HEK293 (cell line): ENCODE results near the gene CNPY1.
A peak's percentile ranks its signal among the peaks of the same experiment; 100 is the strongest.

ENCODE experiments used
- KLF16 ChIP-seq: fragments of 450-650 bp; formaldehyde crosslinking; IDR thresholded peaks from 2 replicates; pipeline ENCODE4 v1.5.1; 2017; ENCODE audit warnings: missing biosample characterization, missing genetic modification characterization
- KLF9 ChIP-seq: fragments of 450-650 bp; formaldehyde crosslinking; IDR thresholded peaks from 2 replicates; pipeline ENCODE4 v1.5.1; 2016; ENCODE audit warnings: missing biosample characterization, missing genetic modification characterization, low read depth
- PRDM1 ChIP-seq: fragments of 450-650 bp; formaldehyde crosslinking; IDR thresholded peaks from 2 replicates; pipeline ENCODE4; 2016; ENCODE audit warnings: missing biosample characterization, missing genetic modification characterization
- RBAK ChIP-seq: fragments of 450-650 bp; formaldehyde crosslinking; IDR thresholded peaks from 2 replicates; pipeline ENCODE4 v1.5.1; 2016; ENCODE audit warnings: missing biosample characterization, missing genetic modification characterization
- WT1 ChIP-seq: fragments of 450-650 bp; formaldehyde crosslinking; IDR thresholded peaks from 2 replicates; pipeline ENCODE4 v1.5.1; 2016; ENCODE audit warnings: missing biosample characterization, missing genetic modification characterization
- YY1 ChIP-seq: fragments of 450-650 bp; formaldehyde crosslinking; IDR thresholded peaks from 2 replicates; pipeline ENCODE4 v1.5.1; 2018; ENCODE audit warnings: missing biosample characterization, missing genetic modification characterization
- ZNF169 ChIP-seq: fragments of 450-650 bp; formaldehyde crosslinking; IDR thresholded peaks from 2 replicates; pipeline ENCODE4 v1.5.1; 2016; ENCODE audit warnings: missing biosample characterization, missing genetic modification characterization
- ZNF366 ChIP-seq: fragments of 450-650 bp; formaldehyde crosslinking; conservative IDR thresholded peaks from 2 replicates; pipeline ENCODE4 v1.5.1; 2016; ENCODE audit warnings: missing biosample characterization, missing genetic modification characterization
- ZNF423 ChIP-seq: fragments of 450-650 bp; formaldehyde crosslinking; IDR thresholded peaks from 2 replicates; pipeline ENCODE4 v1.5.1; 2016; ENCODE audit warnings: missing biosample characterization, missing genetic modification characterization
- ZNF514 ChIP-seq: fragments of 450-650 bp; formaldehyde crosslinking; IDR thresholded peaks from 2 replicates; pipeline ENCODE4 v1.5.1; 2016; ENCODE audit warnings: missing biosample characterization, missing genetic modification characterization
- ZNF560 ChIP-seq: fragments of 450-650 bp; formaldehyde crosslinking; IDR thresholded peaks from 2 replicates; pipeline ENCODE4 v1.5.1; 2017; ENCODE audit warnings: missing biosample characterization, missing genetic modification characterization, borderline replicate concordance
- ZNF596 ChIP-seq: fragments of 450-650 bp; IDR thresholded peaks from 2 replicates; pipeline ENCODE4 v1.5.0; 2018; ENCODE audit warnings: missing biosample characterization, mild to moderate bottlenecking, missing genetic modification characterization, moderate library complexity
- ZNF654 ChIP-seq: fragments of 450-650 bp; formaldehyde crosslinking; IDR thresholded peaks from 2 replicates; pipeline ENCODE4 v1.5.1; 2016; ENCODE audit warnings: low read depth, missing biosample characterization, missing genetic modification characterization
- ZNF664 ChIP-seq: fragments of 450-650 bp; formaldehyde crosslinking; IDR thresholded peaks from 2 replicates; pipeline ENCODE4 v1.5.1; 2016; ENCODE audit warnings: missing biosample characterization, missing genetic modification characterization
- ZNF768 ChIP-seq: fragments of 450-650 bp; formaldehyde crosslinking; IDR thresholded peaks from 2 replicates; pipeline ENCODE4 v1.5.1; 2018; ENCODE audit warnings: missing biosample characterization, mild to moderate bottlenecking, missing genetic modification characterization
- TF ChIP-seq, protein P1 (sequence below): fragments of 450-650 bp; formaldehyde crosslinking; IDR thresholded peaks from 2 replicates; pipeline ENCODE4 v1.5.1; 2016; ENCODE audit warnings: missing biosample characterization, missing genetic modification characterization
- TF ChIP-seq, protein P2 (sequence below): fragments of 450-650 bp; formaldehyde crosslinking; IDR thresholded peaks from 2 replicates; pipeline ENCODE4 v1.5.1; 2016; ENCODE audit warnings: missing biosample characterization, missing genetic modification characterization
- TF ChIP-seq, protein P3 (sequence below): fragments of 450-650 bp; formaldehyde crosslinking; IDR thresholded peaks from 2 replicates; pipeline ENCODE4 v1.5.1; 2016; ENCODE audit warnings: missing biosample characterization, missing genetic modification characterization
- TF ChIP-seq, protein P4 (sequence below): fragments of 450-650 bp; formaldehyde crosslinking; IDR thresholded peaks from 2 replicates; pipeline ENCODE4 v1.5.1; 2016; ENCODE audit warnings: missing biosample characterization, missing genetic modification characterization
- TF ChIP-seq, protein P5 (sequence below): fragments of 450-650 bp; formaldehyde crosslinking; IDR thresholded peaks from 2 replicates; pipeline ENCODE4 v1.5.1; 2017; ENCODE audit warnings: missing biosample characterization, missing genetic modification characterization
- TF ChIP-seq, protein P6 (sequence below): fragments of 450-650 bp; formaldehyde crosslinking; IDR thresholded peaks from 2 replicates; pipeline ENCODE4 v1.5.1; 2016; ENCODE audit warnings: missing biosample characterization, missing genetic modification characterization
- TF ChIP-seq, protein P7 (sequence below): fragments of 450-650 bp; formaldehyde crosslinking; IDR thresholded peaks from 2 replicates; pipeline ENCODE4 v1.5.1; 2016; ENCODE audit warnings: missing biosample characterization, missing genetic modification characterization, borderline replicate concordance
- TF ChIP-seq, protein P8 (sequence below): fragments of 450-650 bp; formaldehyde crosslinking; IDR thresholded peaks from 2 replicates; pipeline ENCODE4 v1.5.1; 2017; ENCODE audit warnings: missing biosample characterization, mild to moderate bottlenecking, missing genetic modification characterization, moderate library complexity

CNPY1 gene

DNA sequence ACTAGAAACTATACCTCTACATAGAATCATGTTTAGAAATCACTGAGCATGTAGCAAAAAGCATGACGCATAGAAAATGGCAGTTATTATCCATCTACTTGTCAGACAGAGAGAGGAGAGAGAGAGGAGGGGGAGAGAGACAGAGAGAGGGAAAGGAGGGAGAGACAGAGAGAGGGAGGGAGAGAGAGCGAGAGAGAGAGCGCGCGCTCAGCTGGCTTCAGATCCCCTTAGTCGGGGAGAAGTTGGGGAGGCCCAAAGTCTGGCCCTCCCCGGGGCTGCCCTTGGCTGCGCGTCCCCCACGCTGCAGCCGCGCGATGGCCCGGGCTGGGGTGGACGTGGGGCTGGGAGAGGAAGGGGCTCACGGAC, 37.0 kb downstream of the CNPY1 start (continued):
- TF ChIP-seq ZNF596 (tag by site-specific recombination) (peak; percentile 95), YY1 (tag by site-specific recombination) (no peak), PRDM1 (tag by site-specific recombination) (peak; percentile 98), RBAK (tag by site-specific recombination) (no peak), ZNF664 (tag by site-specific recombination) (no peak), ZNF366 (tag by site-specific recombination) (peak; percentile 83), ZNF423 (tag by site-specific recombination) (no peak), ZNF560 (tag by site-specific recombination) (no peak), ZNF768 (no peak), KLF16 (tag by site-specific recombination) (peak; percentile 38; the same call in 1 of the 2 replicates), ZNF169 (no peak), WT1 (no peak), ZNF654 (no peak), KLF9 (no peak), ZNF514 (tag by site-specific recombination) (no peak)
- TF ChIP-seq, protein P1, sequence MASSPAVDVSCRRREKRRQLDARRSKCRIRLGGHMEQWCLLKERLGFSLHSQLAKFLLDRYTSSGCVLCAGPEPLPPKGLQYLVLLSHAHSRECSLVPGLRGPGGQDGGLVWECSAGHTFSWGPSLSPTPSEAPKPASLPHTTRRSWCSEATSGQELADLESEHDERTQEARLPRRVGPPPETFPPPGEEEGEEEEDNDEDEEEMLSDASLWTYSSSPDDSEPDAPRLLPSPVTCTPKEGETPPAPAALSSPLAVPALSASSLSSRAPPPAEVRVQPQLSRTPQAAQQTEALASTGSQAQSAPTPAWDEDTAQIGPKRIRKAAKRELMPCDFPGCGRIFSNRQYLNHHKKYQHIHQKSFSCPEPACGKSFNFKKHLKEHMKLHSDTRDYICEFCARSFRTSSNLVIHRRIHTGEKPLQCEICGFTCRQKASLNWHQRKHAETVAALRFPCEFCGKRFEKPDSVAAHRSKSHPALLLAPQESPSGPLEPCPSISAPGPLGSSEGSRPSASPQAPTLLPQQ (tag by site-specific recombination), result no peak
- TF ChIP-seq, protein P2, sequence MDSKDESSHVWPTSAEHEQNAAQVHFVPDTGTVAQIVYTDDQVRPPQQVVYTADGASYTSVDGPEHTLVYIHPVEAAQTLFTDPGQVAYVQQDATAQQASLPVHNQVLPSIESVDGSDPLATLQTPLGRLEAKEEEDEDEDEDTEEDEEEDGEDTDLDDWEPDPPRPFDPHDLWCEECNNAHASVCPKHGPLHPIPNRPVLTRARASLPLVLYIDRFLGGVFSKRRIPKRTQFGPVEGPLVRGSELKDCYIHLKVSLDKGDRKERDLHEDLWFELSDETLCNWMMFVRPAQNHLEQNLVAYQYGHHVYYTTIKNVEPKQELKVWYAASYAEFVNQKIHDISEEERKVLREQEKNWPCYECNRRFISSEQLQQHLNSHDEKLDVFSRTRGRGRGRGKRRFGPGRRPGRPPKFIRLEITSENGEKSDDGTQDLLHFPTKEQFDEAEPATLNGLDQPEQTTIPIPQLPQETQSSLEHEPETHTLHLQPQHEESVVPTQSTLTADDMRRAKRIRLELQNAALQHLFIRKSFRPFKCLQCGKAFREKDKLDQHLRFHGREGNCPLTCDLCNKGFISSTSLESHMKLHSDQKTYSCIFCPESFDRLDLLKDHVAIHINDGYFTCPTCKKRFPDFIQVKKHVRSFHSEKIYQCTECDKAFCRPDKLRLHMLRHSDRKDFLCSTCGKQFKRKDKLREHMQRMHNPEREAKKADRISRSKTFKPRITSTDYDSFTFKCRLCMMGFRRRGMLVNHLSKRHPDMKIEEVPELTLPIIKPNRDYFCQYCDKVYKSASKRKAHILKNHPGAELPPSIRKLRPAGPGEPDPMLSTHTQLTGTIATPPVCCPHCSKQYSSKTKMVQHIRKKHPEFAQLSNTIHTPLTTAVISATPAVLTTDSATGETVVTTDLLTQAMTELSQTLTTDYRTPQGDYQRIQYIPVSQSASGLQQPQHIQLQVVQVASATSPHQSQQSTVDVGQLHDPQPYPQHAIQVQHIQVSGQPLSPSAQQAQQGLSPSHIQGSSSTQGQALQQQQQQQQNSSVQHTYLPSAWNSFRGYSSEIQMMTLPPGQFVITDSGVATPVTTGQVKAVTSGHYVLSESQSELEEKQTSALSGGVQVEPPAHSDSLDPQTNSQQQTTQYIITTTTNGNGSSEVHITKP (tag by site-specific recombination), result peak; percentile 91
- TF ChIP-seq, protein P3, sequence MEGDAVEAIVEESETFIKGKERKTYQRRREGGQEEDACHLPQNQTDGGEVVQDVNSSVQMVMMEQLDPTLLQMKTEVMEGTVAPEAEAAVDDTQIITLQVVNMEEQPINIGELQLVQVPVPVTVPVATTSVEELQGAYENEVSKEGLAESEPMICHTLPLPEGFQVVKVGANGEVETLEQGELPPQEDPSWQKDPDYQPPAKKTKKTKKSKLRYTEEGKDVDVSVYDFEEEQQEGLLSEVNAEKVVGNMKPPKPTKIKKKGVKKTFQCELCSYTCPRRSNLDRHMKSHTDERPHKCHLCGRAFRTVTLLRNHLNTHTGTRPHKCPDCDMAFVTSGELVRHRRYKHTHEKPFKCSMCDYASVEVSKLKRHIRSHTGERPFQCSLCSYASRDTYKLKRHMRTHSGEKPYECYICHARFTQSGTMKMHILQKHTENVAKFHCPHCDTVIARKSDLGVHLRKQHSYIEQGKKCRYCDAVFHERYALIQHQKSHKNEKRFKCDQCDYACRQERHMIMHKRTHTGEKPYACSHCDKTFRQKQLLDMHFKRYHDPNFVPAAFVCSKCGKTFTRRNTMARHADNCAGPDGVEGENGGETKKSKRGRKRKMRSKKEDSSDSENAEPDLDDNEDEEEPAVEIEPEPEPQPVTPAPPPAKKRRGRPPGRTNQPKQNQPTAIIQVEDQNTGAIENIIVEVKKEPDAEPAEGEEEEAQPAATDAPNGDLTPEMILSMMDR (tag by site-specific recombination), result no peak
- TF ChIP-seq, protein P4, sequence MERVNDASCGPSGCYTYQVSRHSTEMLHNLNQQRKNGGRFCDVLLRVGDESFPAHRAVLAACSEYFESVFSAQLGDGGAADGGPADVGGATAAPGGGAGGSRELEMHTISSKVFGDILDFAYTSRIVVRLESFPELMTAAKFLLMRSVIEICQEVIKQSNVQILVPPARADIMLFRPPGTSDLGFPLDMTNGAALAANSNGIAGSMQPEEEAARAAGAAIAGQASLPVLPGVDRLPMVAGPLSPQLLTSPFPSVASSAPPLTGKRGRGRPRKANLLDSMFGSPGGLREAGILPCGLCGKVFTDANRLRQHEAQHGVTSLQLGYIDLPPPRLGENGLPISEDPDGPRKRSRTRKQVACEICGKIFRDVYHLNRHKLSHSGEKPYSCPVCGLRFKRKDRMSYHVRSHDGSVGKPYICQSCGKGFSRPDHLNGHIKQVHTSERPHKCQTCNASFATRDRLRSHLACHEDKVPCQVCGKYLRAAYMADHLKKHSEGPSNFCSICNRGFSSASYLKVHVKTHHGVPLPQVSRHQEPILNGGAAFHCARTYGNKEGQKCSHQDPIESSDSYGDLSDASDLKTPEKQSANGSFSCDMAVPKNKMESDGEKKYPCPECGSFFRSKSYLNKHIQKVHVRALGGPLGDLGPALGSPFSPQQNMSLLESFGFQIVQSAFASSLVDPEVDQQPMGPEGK (tag by site-specific recombination), result peak; percentile 88
- TF ChIP-seq, protein P5, sequence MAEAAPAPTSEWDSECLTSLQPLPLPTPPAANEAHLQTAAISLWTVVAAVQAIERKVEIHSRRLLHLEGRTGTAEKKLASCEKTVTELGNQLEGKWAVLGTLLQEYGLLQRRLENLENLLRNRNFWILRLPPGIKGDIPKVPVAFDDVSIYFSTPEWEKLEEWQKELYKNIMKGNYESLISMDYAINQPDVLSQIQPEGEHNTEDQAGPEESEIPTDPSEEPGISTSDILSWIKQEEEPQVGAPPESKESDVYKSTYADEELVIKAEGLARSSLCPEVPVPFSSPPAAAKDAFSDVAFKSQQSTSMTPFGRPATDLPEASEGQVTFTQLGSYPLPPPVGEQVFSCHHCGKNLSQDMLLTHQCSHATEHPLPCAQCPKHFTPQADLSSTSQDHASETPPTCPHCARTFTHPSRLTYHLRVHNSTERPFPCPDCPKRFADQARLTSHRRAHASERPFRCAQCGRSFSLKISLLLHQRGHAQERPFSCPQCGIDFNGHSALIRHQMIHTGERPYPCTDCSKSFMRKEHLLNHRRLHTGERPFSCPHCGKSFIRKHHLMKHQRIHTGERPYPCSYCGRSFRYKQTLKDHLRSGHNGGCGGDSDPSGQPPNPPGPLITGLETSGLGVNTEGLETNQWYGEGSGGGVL (tag by site-specific recombination), result peak; percentile 99
- TF ChIP-seq, protein P6, sequence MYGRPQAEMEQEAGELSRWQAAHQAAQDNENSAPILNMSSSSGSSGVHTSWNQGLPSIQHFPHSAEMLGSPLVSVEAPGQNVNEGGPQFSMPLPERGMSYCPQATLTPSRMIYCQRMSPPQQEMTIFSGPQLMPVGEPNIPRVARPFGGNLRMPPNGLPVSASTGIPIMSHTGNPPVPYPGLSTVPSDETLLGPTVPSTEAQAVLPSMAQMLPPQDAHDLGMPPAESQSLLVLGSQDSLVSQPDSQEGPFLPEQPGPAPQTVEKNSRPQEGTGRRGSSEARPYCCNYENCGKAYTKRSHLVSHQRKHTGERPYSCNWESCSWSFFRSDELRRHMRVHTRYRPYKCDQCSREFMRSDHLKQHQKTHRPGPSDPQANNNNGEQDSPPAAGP (tag by site-specific recombination), result no peak
- TF ChIP-seq, protein P7, sequence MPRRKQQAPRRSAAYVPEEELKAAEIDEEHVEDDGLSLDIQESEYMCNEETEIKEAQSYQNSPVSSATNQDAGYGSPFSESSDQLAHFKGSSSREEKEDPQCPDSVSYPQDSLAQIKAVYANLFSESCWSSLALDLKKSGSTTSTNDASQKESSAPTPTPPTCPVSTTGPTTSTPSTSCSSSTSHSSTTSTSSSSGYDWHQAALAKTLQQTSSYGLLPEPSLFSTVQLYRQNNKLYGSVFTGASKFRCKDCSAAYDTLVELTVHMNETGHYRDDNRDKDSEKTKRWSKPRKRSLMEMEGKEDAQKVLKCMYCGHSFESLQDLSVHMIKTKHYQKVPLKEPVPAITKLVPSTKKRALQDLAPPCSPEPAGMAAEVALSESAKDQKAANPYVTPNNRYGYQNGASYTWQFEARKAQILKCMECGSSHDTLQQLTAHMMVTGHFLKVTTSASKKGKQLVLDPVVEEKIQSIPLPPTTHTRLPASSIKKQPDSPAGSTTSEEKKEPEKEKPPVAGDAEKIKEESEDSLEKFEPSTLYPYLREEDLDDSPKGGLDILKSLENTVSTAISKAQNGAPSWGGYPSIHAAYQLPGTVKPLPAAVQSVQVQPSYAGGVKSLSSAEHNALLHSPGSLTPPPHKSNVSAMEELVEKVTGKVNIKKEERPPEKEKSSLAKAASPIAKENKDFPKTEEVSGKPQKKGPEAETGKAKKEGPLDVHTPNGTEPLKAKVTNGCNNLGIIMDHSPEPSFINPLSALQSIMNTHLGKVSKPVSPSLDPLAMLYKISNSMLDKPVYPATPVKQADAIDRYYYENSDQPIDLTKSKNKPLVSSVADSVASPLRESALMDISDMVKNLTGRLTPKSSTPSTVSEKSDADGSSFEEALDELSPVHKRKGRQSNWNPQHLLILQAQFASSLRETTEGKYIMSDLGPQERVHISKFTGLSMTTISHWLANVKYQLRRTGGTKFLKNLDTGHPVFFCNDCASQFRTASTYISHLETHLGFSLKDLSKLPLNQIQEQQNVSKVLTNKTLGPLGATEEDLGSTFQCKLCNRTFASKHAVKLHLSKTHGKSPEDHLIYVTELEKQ (tag by site-specific recombination), result no peak
- TF ChIP-seq, protein P8, sequence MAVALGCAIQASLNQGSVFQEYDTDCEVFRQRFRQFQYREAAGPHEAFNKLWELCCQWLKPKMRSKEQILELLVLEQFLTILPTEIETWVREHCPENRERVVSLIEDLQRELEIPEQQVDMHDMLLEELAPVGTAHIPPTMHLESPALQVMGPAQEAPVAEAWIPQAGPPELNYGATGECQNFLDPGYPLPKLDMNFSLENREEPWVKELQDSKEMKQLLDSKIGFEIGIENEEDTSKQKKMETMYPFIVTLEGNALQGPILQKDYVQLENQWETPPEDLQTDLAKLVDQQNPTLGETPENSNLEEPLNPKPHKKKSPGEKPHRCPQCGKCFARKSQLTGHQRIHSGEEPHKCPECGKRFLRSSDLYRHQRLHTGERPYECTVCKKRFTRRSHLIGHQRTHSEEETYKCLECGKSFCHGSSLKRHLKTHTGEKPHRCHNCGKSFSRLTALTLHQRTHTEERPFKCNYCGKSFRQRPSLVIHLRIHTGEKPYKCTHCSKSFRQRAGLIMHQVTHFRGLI (tag by site-specific recombination), result no peak
